HepG2 (cell line): ENCODE data around the gene GRK6. TPM values are rescaled to one million over a fixed set of nuclear protein-coding genes. Genes with fewer than 3 reads are reported as not detected.

Source experiments
- ATAC-seq: fragments of 200-7000 bp; cut with Tn5 transposase; 3 replicates; pipeline ENCODE4 v1.9.1; 2020; ENCODE audit warnings: mild to moderate bottlenecking, moderate library complexity
- BruUV-seq: library from RNA; stranded (reverse); fragments of 400-500 nt; replicated peaks from 2 replicates; lab custom pipeline; 2021; lab: Mats Ljungman, UMichigan
- CTCF ChIA-PET: fragments of 300-600 bp; formaldehyde crosslinking; extraction: SDS; loops from one replicate; lab custom pipeline; 2021; ENCODE audit warnings: low total read pairs, inconsistent platforms, low intra/inter-chr PET ratio; lab: Yijun Ruan, JAX
- POLR2A ChIA-PET: fragments of 350-600 bp; sonication (Branson Sonifier 250); formaldehyde crosslinking; loops from one replicate; lab custom pipeline; 2020; ENCODE audit warnings: antibody characterized with exemption, inconsistent platforms; lab: Yijun Ruan, JAX
- DNase-seq: peaks from one replicate; pipeline ENCODE4 v3.0.0-alpha.2; 2015; ENCODE audit warnings: low spot score
- FAIRE-seq: peaks from 3 replicates; lab custom pipeline; 2011; peaks lifted over from hg19 to GRCh38; lab: Jason Lieb, UNC
- H2AFZ ChIP-seq: one replicate; pipeline ENCODE4 v1.6.1; 2011; ENCODE audit warnings: low read length, inconsistent platforms
- H3K27ac ChIP-seq: fragments of 300-600 bp; 3 replicates; pipeline ENCODE4 v1.8.0; 2011; ENCODE audit warnings: mixed run types, mild to moderate bottlenecking, mixed read lengths, low read length, inconsistent platforms; ENCODE audit not compliant: insufficient read depth; ENCODE audit errors: extremely low read length
- H3K27me3 ChIP-seq, 2 experiments: fragments of 200-600 bp in 1 of 2; 2 replicates in 1 of 2; 3 replicates in 1 of 2; pipeline versions ENCODE4 v1.6.0 to v1.8.0; 2011; ENCODE audit warnings: low read length in 2 of 2, mild to moderate bottlenecking in 2 of 2, moderate library complexity in 2 of 2, inconsistent platforms in 1 of 2; ENCODE audit not compliant: insufficient read depth in 2 of 2, control insufficient read depth in 1 of 2
- H3K36me3 ChIP-seq, 2 experiments: fragments of 200-600 bp in 1 of 2; replicated peaks in 1 of 2; 2 replicates in 1 of 2; 3 replicates in 1 of 2; pipeline versions ENCODE4 v1.5.1 to v1.8.0; 2011; ENCODE audit warnings: low read length in 2 of 2, inconsistent platforms in 1 of 2; ENCODE audit not compliant: insufficient read depth in 2 of 2, control insufficient read depth in 1 of 2
- H3K4me1 ChIP-seq: 2 replicates; pipeline ENCODE4 v1.5.1; 2012; ENCODE audit warnings: low read length, inconsistent platforms; ENCODE audit not compliant: insufficient read depth
- H3K4me2 ChIP-seq: 2 replicates; pipeline ENCODE4 v1.6.0; 2011; ENCODE audit warnings: low read depth, low read length, inconsistent platforms
- H3K4me3 ChIP-seq, 3 experiments: fragments of 200-600 bp in 1 of 3; sonication (generic), shearing (Covaris generic) in 1 of 3; replicated peaks in 1 of 3; 2 replicates each; pipeline ENCODE4 v1.5.1; 2011 to 2016; ENCODE audit warnings: low read length in 3 of 3, inconsistent platforms in 2 of 3, low read depth in 2 of 3, mild to moderate bottlenecking in 2 of 3, control low read depth in 1 of 3, mixed read lengths in 1 of 3; ENCODE audit not compliant: insufficient read depth in 1 of 3
- H3K79me2 ChIP-seq: one replicate; pipeline ENCODE4 v1.6.1; 2011; ENCODE audit warnings: low read length, inconsistent platforms; ENCODE audit not compliant: insufficient read depth
- H3K9ac ChIP-seq: 2 replicates; pipeline ENCODE4 v1.6.0; 2011; ENCODE audit warnings: mild to moderate bottlenecking, low read depth, low read length, inconsistent platforms; ENCODE audit not compliant: insufficient read depth
- H3K9me3 ChIP-seq: 2 replicates; pipeline ENCODE4 v1.5.1; 2012; ENCODE audit warnings: mild to moderate bottlenecking, low read length
- H4K20me1 ChIP-seq: 2 replicates; pipeline ENCODE4 v1.6.0; 2011; ENCODE audit warnings: inconsistent platforms, mild to moderate bottlenecking, low read length, moderate library complexity; ENCODE audit not compliant: insufficient read depth
- CBX5 ChIP-seq: sonication (generic); formaldehyde crosslinking; IDR thresholded peaks from 2 replicates; pipeline ENCODE4 v1.4.0; 2020; ENCODE audit warnings: missing genetic modification reagents, borderline replicate concordance
- CEBPG ChIP-seq: IDR thresholded peaks from 2 replicates; pipeline ENCODE4 v1.6.1; 2016
- MAFK ChIP-seq, 2 experiments: IDR thresholded peaks in 1 of 2; conservative IDR thresholded peaks in 1 of 2; 2 replicates each; pipeline ENCODE4 v1.6.1; 2011; ENCODE audit warnings: improper control_type of control experiment in 2 of 2, low read length in 2 of 2
- NONO ChIP-seq, 2 experiments: fragments of 450-650 bp in 1 of 2; sonication (generic) in 1 of 2; formaldehyde crosslinking in 1 of 2; IDR thresholded peaks in 1 of 2; conservative IDR thresholded peaks in 1 of 2; 2 replicates each; pipeline versions ENCODE4 v1.6.1 to v1.8.0; 2017 to 2022; ENCODE audit warnings: mild to moderate bottlenecking in 1 of 2, missing genetic modification reagents in 1 of 2, moderate library complexity in 1 of 2
- PAWR ChIP-seq: sonication (generic); formaldehyde crosslinking; IDR thresholded peaks from 2 replicates; pipeline ENCODE4 v1.4.0; 2020; ENCODE audit warnings: missing genetic modification reagents, mild to moderate bottlenecking, borderline replicate concordance
- RFX1 ChIP-seq: fragments of 450-650 bp; IDR thresholded peaks from 2 replicates; pipeline ENCODE4 v1.6.1; 2017
- SP4 ChIP-seq: sonication (generic); formaldehyde crosslinking; IDR thresholded peaks from 2 replicates; pipeline ENCODE4 v1.8.1; 2023; ENCODE audit warnings: mild to moderate bottlenecking, missing genetic modification reagents
- ZNF775 ChIP-seq: sonication (generic); formaldehyde crosslinking; IDR thresholded peaks from 2 replicates; pipeline ENCODE4 v1.4.0; 2020; ENCODE audit warnings: missing genetic modification reagents, mild to moderate bottlenecking, moderate library complexity, borderline replicate concordance
- WGBS: methylation state at CpG from one replicate; pipeline ENCODE4 v1.1.6; 2017; ENCODE audit warnings: low lambda C conversion rate; 5-methylcytosine and 5-hydroxymethylcytosine counted together
- in situ Hi-C: cut with HindIII; loops from 2 replicates; pipeline ENCODE4 v1.10.0; 2017; ENCODE audit warnings: low pct_unique_long_range_greater_than_20kb; ENCODE audit not compliant: extremely low pct_ligation_motif_present
- intact Hi-C: fragments of 100-400 bp; cut with micrococcal nuclease; formaldehyde crosslinking; loops from one replicate; pipeline ENCODE4 v1.10.0; 2022; ENCODE audit not compliant: unreplicated experiment
- polyA plus RNA-seq, 8 experiments: library from polyadenylated mRNA; depleted of rRNA in 3 of 8; stranded (reverse) in 7 of 8; unstranded in 1 of 8; fragments of >200 nt; fragmentation: Illumina TruSeq in 4 of 8; extraction: Trizol in 4 of 8; gene quantifications; 2 replicates each; pipeline versions ENCODE4 v1.2.1 to v1.2.3, GENCODE V29; 2011 to 2016; ENCODE audit warnings: low read depth in 4 of 8, missing spikeins in 1 of 8, mixed read lengths in 1 of 8; ENCODE audit not compliant: insufficient read depth in 1 of 8
- total RNA-seq, 5 experiments: library from RNA; depleted of rRNA; stranded (reverse); fragments of >200 nt; fragmentation: Illumina TruSeq; extraction: Trizol; gene quantifications; 2 replicates each; pipeline ENCODE4 v1.2.3, GENCODE V29; 2016; ENCODE audit warnings: low read depth in 1 of 5
- TF ChIP-seq, protein P1 (sequence below): sonication (generic); formaldehyde crosslinking; IDR thresholded peaks from 2 replicates; pipeline ENCODE4 v1.4.0; 2020; ENCODE audit warnings: mild to moderate bottlenecking, missing genetic modification reagents
- TF ChIP-seq, protein P2 (sequence below): IDR thresholded peaks from 2 replicates; pipeline ENCODE4 v1.6.1; 2012; ENCODE audit warnings: low read length, improper control_type of control experiment

Gene GRK6
- total and polyA plus RNA-seq, 2 of the 13 experiments (the other 11 are each of a cell fraction or from before 2014, with no cell fraction given): 13.2 to 19.9 TPM

DNA sequence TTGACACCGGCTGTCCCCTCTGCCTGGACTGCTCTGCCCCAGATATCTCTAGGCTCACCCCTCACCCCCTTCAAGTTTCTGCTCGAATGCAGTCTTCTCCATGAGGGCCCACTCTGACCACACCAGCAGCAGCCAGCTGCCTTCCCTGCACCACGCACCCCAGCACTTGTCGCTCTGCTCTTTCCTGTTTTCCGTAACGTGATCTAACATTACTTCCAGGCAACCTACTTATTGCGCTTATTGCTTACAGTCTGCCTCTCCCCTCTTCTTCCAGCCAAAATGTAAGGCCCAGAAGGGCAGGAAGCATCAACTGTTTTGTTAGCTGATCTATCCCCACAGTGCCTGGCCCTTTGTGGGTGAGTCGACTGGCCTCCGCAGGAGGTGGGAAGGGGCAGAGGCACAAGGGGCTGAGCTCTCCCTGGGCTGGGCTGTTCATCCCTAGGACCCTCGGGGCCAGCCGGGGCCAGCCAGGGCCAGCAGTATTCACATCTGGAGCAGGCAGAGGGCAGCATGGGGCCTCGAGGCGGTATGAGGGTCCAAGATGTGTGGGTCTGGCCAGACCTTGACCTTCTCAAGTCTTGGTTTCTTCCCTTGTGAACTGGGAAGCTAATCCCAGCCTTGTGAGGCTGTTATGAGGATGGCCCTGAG lies 58.5 kb downstream of the GRK6 start:
- in situ Hi-C loops: no loop called here
- ChIA-PET POLR2A (no interaction called here), CTCF (no interaction called here)
- Histone ChIP-seq H3K36me3 (peaks cover 7 to 10% of the 10 kb centered on the region in 2 experiments; a peak in 4 of 5 replicates), H3K27me3 (no peaks in the 10 kb centered on the region), H3K4me3 (no peak overlapping the region), H4K20me1 (no peaks in the 10 kb centered on the region), H2AFZ (no peak overlapping the region), H3K79me2 (no peaks in the 10 kb centered on the region), H3K9me3 (no peaks in the 10 kb centered on the region), H3K27ac (no peak overlapping the region), H3K4me2 (no peak overlapping the region), H3K9ac (no peak overlapping the region), H3K4me1 (no peaks in the 10 kb centered on the region)
- no peak for FAIRE-seq
- BruUV-seq: no TSS peak
- no peak for DNase-seq
- no peak for TF ChIP-seq CEBPG (CRISPR knock-in tag)
- no peak for TF ChIP-seq ZNF775 (CRISPR knock-in tag)
- no peak for TF ChIP-seq CBX5 (CRISPR knock-in tag)
- no peak for TF ChIP-seq SP4 (CRISPR knock-in tag)
- no peak for TF ChIP-seq PAWR (CRISPR knock-in tag)
- no peak for TF ChIP-seq MAFK (conservative IDR thresholded peaks at IDR 0.05 in 1 of 2, IDR thresholded peaks at IDR 0.05 in 1 of 2; ENCODE audit: low read length in 2 of 2)
- TF ChIP-seq, protein P1, sequence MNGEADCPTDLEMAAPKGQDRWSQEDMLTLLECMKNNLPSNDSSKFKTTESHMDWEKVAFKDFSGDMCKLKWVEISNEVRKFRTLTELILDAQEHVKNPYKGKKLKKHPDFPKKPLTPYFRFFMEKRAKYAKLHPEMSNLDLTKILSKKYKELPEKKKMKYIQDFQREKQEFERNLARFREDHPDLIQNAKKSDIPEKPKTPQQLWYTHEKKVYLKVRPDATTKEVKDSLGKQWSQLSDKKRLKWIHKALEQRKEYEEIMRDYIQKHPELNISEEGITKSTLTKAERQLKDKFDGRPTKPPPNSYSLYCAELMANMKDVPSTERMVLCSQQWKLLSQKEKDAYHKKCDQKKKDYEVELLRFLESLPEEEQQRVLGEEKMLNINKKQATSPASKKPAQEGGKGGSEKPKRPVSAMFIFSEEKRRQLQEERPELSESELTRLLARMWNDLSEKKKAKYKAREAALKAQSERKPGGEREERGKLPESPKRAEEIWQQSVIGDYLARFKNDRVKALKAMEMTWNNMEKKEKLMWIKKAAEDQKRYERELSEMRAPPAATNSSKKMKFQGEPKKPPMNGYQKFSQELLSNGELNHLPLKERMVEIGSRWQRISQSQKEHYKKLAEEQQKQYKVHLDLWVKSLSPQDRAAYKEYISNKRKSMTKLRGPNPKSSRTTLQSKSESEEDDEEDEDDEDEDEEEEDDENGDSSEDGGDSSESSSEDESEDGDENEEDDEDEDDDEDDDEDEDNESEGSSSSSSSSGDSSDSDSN: no peak
- TF ChIP-seq NONO (IDR thresholded peaks at IDR 0.05): no peak
- no peak for TF ChIP-seq NONO (CRISPR knock-in tag; conservative IDR thresholded peaks at IDR 0.05)
- no peak for TF ChIP-seq RFX1
- TF ChIP-seq, protein P2, sequence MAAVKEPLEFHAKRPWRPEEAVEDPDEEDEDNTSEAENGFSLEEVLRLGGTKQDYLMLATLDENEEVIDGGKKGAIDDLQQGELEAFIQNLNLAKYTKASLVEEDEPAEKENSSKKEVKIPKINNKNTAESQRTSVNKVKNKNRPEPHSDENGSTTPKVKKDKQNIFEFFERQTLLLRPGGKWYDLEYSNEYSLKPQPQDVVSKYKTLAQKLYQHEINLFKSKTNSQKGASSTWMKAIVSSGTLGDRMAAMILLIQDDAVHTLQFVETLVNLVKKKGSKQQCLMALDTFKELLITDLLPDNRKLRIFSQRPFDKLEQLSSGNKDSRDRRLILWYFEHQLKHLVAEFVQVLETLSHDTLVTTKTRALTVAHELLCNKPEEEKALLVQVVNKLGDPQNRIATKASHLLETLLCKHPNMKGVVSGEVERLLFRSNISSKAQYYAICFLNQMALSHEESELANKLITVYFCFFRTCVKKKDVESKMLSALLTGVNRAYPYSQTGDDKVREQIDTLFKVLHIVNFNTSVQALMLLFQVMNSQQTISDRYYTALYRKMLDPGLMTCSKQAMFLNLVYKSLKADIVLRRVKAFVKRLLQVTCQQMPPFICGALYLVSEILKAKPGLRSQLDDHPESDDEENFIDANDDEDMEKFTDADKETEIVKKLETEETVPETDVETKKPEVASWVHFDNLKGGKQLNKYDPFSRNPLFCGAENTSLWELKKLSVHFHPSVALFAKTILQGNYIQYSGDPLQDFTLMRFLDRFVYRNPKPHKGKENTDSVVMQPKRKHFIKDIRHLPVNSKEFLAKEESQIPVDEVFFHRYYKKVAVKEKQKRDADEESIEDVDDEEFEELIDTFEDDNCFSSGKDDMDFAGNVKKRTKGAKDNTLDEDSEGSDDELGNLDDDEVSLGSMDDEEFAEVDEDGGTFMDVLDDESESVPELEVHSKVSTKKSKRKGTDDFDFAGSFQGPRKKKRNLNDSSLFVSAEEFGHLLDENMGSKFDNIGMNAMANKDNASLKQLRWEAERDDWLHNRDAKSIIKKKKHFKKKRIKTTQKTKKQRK: no peak
- WGBS: 81% methylated on average over 10 of the region's 13 CpGs
- intact Hi-C loops: no loop called here
- ATAC-seq: no peak
